Stimulated activated CD4-positive, alpha-beta T cell treated with anti-CD3 and anti-CD28 coated beads, Interleukin-15, amount 100 ng/mL, for 48 hours (primary cell): ENCODE measurements around the gene GPR141.

ENCODE experiments used
- DNase-seq, 2 donors: peaks; one replicate each; pipeline ENCODE4 v3.0.0-alpha.2; 2020; ENCODE audit warnings: low read depth in 2 of 2

The GPR141 gene, protein sequence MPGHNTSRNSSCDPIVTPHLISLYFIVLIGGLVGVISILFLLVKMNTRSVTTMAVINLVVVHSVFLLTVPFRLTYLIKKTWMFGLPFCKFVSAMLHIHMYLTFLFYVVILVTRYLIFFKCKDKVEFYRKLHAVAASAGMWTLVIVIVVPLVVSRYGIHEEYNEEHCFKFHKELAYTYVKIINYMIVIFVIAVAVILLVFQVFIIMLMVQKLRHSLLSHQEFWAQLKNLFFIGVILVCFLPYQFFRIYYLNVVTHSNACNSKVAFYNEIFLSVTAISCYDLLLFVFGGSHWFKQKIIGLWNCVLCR

GRCh38 chr7:37683246-37684120, at the start of gene GPR141:
GPR141 (plus strand) TSS chr7:37683766; CDS start chr7:37740394, 56,628 bp downstream.
- DNase-seq: no peak

GRCh38 chr7:37635346-37635745, 48.2 kb upstream of the GPR141 start:
- DNase-seq: no peak

- DNase-seq: no peak
Observed at GRCh38 chr7:37642028-37642540, 41.5 kb upstream of the GPR141 start.

DNA sequence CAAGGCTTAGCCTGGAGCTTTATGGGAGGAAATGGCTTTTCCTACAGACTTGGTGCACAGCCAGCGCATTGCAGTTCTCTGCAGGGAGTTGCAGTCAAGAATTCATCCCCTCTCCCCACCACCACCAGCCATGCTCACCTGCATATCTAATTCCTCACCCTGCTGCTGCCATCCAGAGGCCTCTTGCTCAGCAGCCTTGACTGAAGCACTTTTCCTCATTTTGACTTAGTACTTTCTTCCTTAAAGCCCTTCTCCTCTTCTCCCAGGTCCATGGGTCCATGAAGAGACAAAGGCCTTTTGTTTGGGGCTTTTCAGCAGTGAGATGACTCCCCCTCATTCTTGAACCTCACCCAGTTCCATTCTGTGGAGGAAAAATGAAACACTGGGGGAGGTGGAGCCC, 39.7 kb upstream of the GPR141 start:
- DNase-seq: no peak

GRCh38 chr7:37645282-37646050, 38.1 kb upstream of the GPR141 start:
- DNase-seq: no peak

DNA sequence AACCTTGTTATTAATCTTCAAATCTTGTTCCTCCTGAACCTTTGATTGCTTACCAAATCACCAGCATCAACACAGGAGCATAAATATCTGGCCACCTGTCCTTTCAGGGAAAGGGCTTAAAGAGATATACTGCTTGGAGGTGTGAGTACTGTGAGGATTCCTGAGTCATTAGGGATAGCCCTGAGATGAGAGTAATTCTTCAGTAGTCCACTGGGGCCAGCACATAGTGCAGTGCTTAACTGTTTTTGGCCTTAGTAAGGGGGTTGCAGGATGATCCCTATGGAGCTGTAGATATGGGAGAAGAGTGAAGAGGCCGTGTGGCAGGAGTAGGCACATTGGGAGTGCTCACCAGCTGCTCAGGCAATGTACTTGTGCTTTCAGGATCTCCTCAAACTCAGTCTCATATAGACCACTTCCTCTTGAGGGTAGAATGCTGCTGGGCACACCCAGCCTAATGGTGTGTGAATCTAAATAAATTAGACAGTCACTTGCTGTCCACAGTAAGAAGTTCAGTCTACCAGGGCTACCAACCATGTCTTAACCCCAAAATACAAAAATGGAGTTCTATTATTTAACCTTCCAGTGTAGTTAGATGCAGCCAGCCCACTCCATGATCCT, 26.5 kb upstream of the GPR141 start:
- no peak for DNase-seq

DNA sequence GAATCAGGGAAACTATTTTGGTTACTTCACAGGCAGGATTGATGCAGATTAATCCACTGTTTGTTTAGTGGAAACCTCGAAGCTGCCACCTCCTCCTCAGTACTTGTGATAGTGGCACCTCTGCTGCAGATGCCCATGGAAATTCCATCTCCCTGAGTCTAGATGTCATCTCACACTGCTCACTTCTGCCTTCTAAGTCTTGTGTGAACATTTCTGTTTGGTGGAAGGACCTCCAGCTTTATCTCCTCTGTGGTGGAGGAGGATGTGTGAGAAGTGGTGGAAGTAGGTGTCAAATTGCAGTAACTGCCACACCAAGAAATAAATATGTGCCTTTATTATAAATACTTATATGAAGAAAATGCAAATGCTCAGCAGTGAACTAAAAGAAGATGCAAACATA, 25.8 kb upstream of the GPR141 start:
- no peak for DNase-seq

GRCh38 chr7:37659971-37660565, 23.5 kb upstream of the GPR141 start:
- DNase-seq: no peak

GRCh38 chr7:37660614-37661013, 23.0 kb upstream of the GPR141 start:
- DNase-seq: no peak

- no peak for DNase-seq
Observed at GRCh38 chr7:37663693-37664092, 19.9 kb upstream of the GPR141 start.

- DNase-seq: no peak
Observed at GRCh38 chr7:37665352-37666022, 18.1 kb upstream of the GPR141 start.

DNA sequence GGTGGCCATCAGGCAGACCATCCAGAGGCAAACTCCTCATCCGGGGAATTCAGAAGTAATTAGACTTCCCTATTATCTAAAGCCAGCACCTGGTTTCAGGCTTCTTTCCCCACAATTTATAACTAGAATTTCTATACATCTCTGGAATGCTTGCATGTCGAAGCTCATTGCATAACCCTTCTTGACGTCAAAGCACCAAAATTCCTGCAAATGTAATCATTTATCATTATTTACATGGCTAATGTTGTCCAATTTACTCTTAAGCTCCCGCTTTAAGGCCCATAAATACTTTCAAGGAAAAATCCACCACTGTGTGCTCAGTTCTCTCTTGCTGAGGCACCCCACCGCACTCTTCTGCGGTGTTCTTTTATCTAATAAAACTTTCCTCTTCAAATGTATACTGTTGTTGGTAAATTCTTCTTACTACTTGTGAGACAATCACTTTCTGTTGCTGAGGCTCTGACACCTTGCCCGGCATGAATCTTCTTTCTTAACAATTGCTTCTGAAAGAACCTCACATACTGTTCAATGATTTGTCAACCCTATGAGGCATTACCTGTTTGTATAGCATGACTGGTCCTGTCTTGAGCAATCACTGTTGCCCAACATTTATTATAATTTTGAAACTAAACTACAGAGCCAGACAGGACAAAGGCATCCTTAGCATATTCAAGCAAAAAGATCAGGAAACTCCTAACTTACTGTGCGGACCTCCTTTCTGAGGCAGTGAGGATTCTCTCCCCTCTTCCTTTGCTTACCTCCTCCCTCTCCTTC, 17.4 kb upstream of the GPR141 start:
- no peak for DNase-seq

- no peak for DNase-seq
Observed at GRCh38 chr7:37669818-37670217, 13.7 kb upstream of the GPR141 start.

DNA sequence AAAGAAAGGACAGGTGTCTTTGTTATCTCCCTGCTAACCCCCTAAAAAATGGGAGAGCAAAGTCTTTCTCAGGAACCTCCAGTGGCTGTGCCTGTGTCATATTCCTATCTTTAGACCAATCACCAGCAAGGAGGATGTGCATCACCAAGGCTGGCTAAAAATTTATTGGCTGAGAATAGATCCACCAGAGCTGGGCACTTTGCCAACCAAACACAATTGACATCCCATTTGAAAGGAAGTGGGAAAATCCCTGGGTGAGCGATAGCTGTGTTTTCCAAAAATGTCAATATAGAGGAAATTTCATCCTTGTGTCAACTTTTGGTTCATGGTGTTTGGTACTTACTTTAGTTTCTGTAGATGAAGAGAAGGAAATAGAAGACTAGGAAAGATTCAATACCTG, 13.1 kb upstream of the GPR141 start:
- no peak for DNase-seq

DNA sequence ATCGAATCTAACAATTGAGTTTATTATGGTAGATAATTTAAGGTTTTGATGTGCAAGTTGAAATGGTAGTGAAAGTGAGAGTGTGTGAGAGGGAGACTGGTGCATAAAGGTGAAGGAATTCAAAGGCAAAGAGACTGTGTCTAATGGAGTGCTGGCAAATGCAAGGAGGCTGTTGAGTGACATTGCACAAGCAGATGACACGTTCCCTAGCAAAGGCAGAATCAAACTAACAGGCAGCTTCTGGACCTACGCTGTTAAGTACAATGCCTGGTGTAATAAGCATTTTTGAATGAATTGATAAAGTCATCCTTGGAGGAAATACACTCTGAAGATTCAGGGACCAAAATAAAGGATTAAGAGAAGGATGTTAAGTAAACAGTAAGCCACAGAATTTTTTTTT, 11.7 kb upstream of the GPR141 start:
- DNase-seq: no peak

DNA sequence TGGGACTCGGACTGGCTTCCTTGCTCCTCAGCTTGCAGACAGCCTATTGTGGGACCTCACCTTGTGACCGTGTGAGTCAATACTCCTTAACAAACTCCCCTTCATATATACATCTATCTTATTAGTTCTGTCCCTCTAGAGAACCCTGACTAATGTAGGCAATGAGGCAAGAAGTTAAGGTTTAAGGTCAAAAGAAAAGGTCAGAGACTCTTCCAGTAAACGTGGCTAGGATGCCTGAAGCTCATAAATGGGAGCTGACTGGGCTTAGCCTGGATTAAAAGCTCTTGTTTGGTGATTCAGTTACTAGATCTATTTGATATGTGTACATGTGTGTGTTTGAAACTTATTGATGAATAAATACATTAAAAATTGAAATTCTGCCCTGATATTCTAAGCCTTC, 10.6 kb upstream of the GPR141 start:
- no peak for DNase-seq

- no peak for DNase-seq
Observed at GRCh38 chr7:37673523-37673922, 10.0 kb upstream of the GPR141 start.

DNA sequence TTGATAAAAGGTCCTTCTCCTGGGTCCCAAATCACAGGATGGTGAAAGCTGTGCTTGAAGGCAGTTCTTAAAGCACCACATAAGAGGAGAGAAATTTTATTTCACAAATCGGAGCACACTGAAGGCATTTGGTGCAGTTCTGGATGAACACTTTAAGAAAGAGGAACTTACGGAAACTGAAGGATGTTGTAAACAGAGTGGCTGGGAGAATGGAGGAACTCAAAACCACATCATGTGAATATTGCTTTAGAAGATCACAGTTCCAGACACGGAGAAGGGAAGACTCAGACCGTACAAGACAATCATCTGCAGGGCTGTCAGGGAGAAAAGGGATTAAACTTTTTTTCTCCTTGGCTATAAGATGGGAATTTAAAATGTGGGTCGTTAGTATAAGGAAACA, 9.0 kb upstream of the GPR141 start:
- DNase-seq: no peak

DNA sequence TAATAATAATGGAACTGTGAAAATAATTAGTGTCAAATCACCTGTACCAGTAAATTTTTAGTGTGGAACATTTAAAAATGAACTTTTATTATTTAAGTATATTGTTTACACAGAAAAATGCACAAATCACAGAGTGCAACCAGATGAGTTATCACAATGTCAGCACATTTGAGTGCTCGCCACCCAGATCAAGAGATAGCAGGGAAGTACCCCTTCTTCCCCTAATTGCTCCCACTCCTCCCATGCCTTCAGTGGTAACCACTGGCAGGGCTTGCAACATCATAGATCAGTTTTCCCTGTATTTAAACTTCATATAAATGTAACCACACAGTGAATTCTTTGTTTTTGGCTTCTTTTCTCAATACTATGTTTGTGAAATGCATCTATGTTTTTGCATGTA, 7.8 kb upstream of the GPR141 start:
- no peak for DNase-seq

DNA sequence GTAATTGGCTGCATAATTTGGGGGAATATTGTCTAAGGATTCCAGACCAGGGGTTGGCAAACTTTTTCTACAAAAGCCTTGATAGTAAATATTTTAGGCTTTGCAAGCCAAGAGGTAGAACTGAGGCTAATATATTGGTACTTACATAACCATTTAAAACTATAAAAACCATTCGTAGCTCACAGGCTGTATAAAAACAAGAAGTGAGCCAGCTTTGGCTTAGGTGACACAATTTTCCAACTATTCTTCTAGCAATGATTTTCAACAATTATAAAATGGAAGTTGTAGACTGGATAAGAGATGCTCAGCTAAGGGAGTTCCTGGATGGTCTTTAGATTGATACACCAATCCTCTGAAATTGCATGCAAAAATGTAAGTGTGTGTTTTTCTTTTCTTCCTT, 1.4 kb downstream of the GPR141 start:
- no peak for DNase-seq
